Kidney (tissue), 14 donors: ENCODE data around the gene PAIP2B. TPM values are rescaled to one million over a fixed set of nuclear protein-coding genes. Genes with fewer than 3 reads are reported as not detected.
A peak's percentile ranks its signal among the peaks of the same experiment; 100 is the strongest.
"Not testable (repeated sequence)": the region's sequence is repeated elsewhere in the genome, so short reads cannot be mapped to it uniquely, and the experiment has no call there.

Source experiments
- DNase-seq, 5 donors: peaks; one replicate each; pipeline ENCODE4 v3.0.0-alpha.2; 2013 to 2020
- FAIRE-seq: peaks from 2 replicates; lab custom pipeline; 2012; peaks lifted over from hg19 to GRCh38; lab: Jason Lieb, UNC
- H3K27ac ChIP-seq, 2 donors: one replicate each; pipeline ENCODE4 v1.7.0; 2013; ENCODE audit warnings: low read depth in 2 of 2, low read length in 2 of 2, inconsistent platforms in 1 of 2
- H3K27me3 ChIP-seq: one replicate; pipeline ENCODE4 v1.7.1; 2013; ENCODE audit warnings: low read length, inconsistent platforms; ENCODE audit not compliant: control insufficient read depth, insufficient read depth
- H3K36me3 ChIP-seq, 3 donors: one replicate each; pipeline versions ENCODE4 v1.7.0 to v1.7.1; 2013; ENCODE audit warnings: low read length in 3 of 3, control low read depth in 1 of 3, inconsistent platforms in 1 of 3; ENCODE audit not compliant: insufficient read depth in 3 of 3, control insufficient read depth in 2 of 3
- H3K4me1 ChIP-seq, 3 donors: one replicate each; pipeline versions ENCODE4 v1.7.0 to v1.7.1; 2013; ENCODE audit warnings: low read length in 3 of 3, inconsistent platforms in 1 of 3, low read depth in 1 of 3; ENCODE audit not compliant: control insufficient read depth in 2 of 3, insufficient read depth in 2 of 3
- H3K4me3 ChIP-seq, 3 donors: one replicate each; pipeline versions ENCODE4 v1.7.0 to v1.8.1; 2013; ENCODE audit warnings: low read length in 3 of 3, control low read depth in 1 of 3, inconsistent platforms in 1 of 3
- H3K9ac ChIP-seq, 3 donors: one replicate each; pipeline versions ENCODE4 v1.7.0 to v1.7.1; 2013; ENCODE audit warnings: low read length in 3 of 3, control low read depth in 1 of 3, inconsistent platforms in 1 of 3
- H3K9me3 ChIP-seq, 3 donors: one replicate each; pipeline versions ENCODE4 v1.7.0 to v1.7.1; 2013; ENCODE audit warnings: low read length in 3 of 3, control low read depth in 1 of 3, inconsistent platforms in 1 of 3; ENCODE audit not compliant: control insufficient read depth in 2 of 3, insufficient read depth in 1 of 3
- CTCF ChIP-seq: IDR thresholded peaks from 3 replicates; pipeline ENCODE4 v1.5.1; 2012; ENCODE audit warnings: mild to moderate bottlenecking, moderate library complexity, borderline replicate concordance; ENCODE audit not compliant: insufficient read depth; ENCODE audit errors: extremely low read depth
- intact Hi-C: fragments of 100-400 bp; cut with DNase I; formaldehyde crosslinking; loops from one replicate; pipeline ENCODE4 v1.11.1; 2022
- polyA plus RNA-seq: library from polyadenylated mRNA; stranded (reverse); fragments of 350-450 nt; fragmentation: Illumina TruSeq; extraction: RNeasy Lipid Tissue Mini Kit (QIAGEN cat#74804); gene quantifications from one replicate; pipeline ENCODE4 v1.2.3, GENCODE V29; 2014; ENCODE audit warnings: low read depth, low replicate concordance; ENCODE audit not compliant: insufficient read depth
- total RNA-seq: library from RNA; stranded (reverse); fragmentation: NEBNext Ultra II Directional; extraction: Animal tissue kit (Norgen Biotek cat#: 25700); gene quantifications from one replicate; pipeline ENCODE4 v1.2.1, GENCODE V29; 2021
- donor health status: control.
- donor health status: control.
- donor health status: control.
- donor health status: control.
- donor health status: control.
- donor health status: DM: yes; HTN: yes; CAD: no.
- donor health status: Normal renal cell carcinoma (clear cell type).

PAIP2B gene
- total and polyA plus RNA-seq, 2 donors from 2014 or later = 9.3 to 10.6 TPM

GRCh38 chr2:71235930-71236587, 9.2 kb upstream of the PAIP2B start:
- TF ChIP-seq CTCF = no peak
- no peak overlapping the region for H3K9ac ChIP-seq
- intact Hi-C loops = no loop called here
- no peaks in the 10 kb centered on the region for H3K9me3 ChIP-seq
- H3K4me1 ChIP-seq = no peaks in the 10 kb centered on the region
- no peaks in the 10 kb centered on the region for H3K27me3 ChIP-seq
- FAIRE-seq (no peak), DNase-seq (no peak)
- H3K36me3 ChIP-seq = no peaks in the 10 kb centered on the region
- H3K27ac ChIP-seq = no peak overlapping the region
- H3K4me3 ChIP-seq = no peak overlapping the region

- H3K27me3 ChIP-seq, DNase-seq, H3K27ac ChIP-seq, H3K4me3 ChIP-seq, FAIRE-seq, H3K36me3 ChIP-seq, intact Hi-C loops, H3K4me1 ChIP-seq, H3K9ac ChIP-seq, H3K9me3 ChIP-seq: not testable (repeated sequence)
These were observed 6.2 kb upstream of the PAIP2B start for GRCh38 chr2:71233072-71233471.

- H3K4me1 ChIP-seq = peaks cover 0 to 6% (median 0%) of the 10 kb centered on the region in 3 donors
- H3K27ac ChIP-seq = peak overlapping the region; percentile 65 to 66
- H3K4me3 ChIP-seq = peak overlapping the region; percentile 69 to 81 (median 69)
- peak overlapping the region; percentile 58 to 77 (median 68) for H3K9ac ChIP-seq
- H3K36me3 ChIP-seq = no peaks in the 10 kb centered on the region
- DNase-seq (peak; percentile 60 to 83 (median 79)), FAIRE-seq (no peak)
- no peaks in the 10 kb centered on the region for H3K27me3 ChIP-seq
- TF ChIP-seq CTCF = no peak
- intact Hi-C loops = no loop called here
- H3K9me3 ChIP-seq = no peaks in the 10 kb centered on the region
These were observed 573 bp downstream of the PAIP2B start for GRCh38 chr2:71226096-71226964.

- no peak for DNase-seq
- TF ChIP-seq CTCF = no peak
- Histone ChIP-seq H3K4me1 (peaks cover 0 to 6% (median 0%) of the 10 kb centered on the region in 3 donors), H3K9ac (no peak overlapping the region), H3K4me3 (no peak overlapping the region), H3K27ac (no peak overlapping the region), H3K36me3 (no peaks in the 10 kb centered on the region), H3K27me3 (no peaks in the 10 kb centered on the region), H3K9me3 (no peaks in the 10 kb centered on the region)
- no peak for FAIRE-seq
- intact Hi-C loops = no loop called here
These were observed 2.0 kb downstream of the PAIP2B start for GRCh38 chr2:71224935-71225334.
